GM19438 (cell line): ENCODE measurements around the gene TBX5.

Experiments
- ATAC-seq: cut with Tn5 transposase; IDR thresholded peaks from one replicate; pipeline ENCODE4 v1.9.1; 2021; ENCODE audit warnings: low read depth; ENCODE audit not compliant: unreplicated experiment

The TBX5 gene

GRCh38 chr12:114405519-114406271 lies at the start of gene TBX5:
Gene TBX5, minus strand, starts transcription at chr12:114406144. Its CDS starts 2,246 bp downstream, at chr12:114403898.
- no peak for ATAC-seq

- no peak for ATAC-seq
Observed at GRCh38 chr12:114451657-114452056, 45.7 kb upstream of the TBX5 start.

- no peak for ATAC-seq
Observed at GRCh38 chr12:114450515-114451300, 44.8 kb upstream of the TBX5 start.

GRCh38 chr12:114450019-114450418 lies 44.1 kb upstream of the TBX5 start:
- ATAC-seq = no peak

GRCh38 chr12:114448618-114448933 lies 42.6 kb upstream of the TBX5 start:
- ATAC-seq = no peak

- ATAC-seq = no peak
Observed at GRCh38 chr12:114447799-114448617, 42.1 kb upstream of the TBX5 start.

- no peak for ATAC-seq
Observed at GRCh38 chr12:114447274-114447716, 41.4 kb upstream of the TBX5 start.

GRCh38 chr12:114445401-114446323 lies 39.7 kb upstream of the TBX5 start:
- ATAC-seq = no peak

GRCh38 chr12:114444422-114445279 lies 38.7 kb upstream of the TBX5 start:
- no peak for ATAC-seq

GRCh38 chr12:114443607-114444421 lies 37.9 kb upstream of the TBX5 start:
- no peak for ATAC-seq

GRCh38 chr12:114442578-114442977 lies 36.6 kb upstream of the TBX5 start:
- no peak for ATAC-seq

- ATAC-seq = no peak
Observed at GRCh38 chr12:114441545-114441944, 35.6 kb upstream of the TBX5 start.

- no peak for ATAC-seq
Observed at GRCh38 chr12:114441039-114441383, 35.1 kb upstream of the TBX5 start.

- no peak for ATAC-seq
Observed at GRCh38 chr12:114440270-114441038, 34.5 kb upstream of the TBX5 start.

GRCh38 chr12:114439817-114440216 lies 33.9 kb upstream of the TBX5 start:
- ATAC-seq = no peak

- no peak for ATAC-seq
Observed at GRCh38 chr12:114439261-114439683, 33.3 kb upstream of the TBX5 start.

- ATAC-seq = no peak
Observed at GRCh38 chr12:114438635-114439256, 32.8 kb upstream of the TBX5 start.
